NT2/D1 (cell line): ENCODE measurements around the gene SMARCB1.

Experiments
- DNase-seq: peaks from one replicate; pipeline ENCODE4 v3.0.0-alpha.2; 2011; ENCODE audit warnings: low read depth, low spot score
- H3K27me3 ChIP-seq: 2 replicates; pipeline ENCODE4 v1.6.0; 2011; ENCODE audit warnings: mild to moderate bottlenecking; ENCODE audit not compliant: insufficient read length, insufficient read depth
- H3K36me3 ChIP-seq: 2 replicates; pipeline ENCODE4 v1.6.1; 2011; ENCODE audit warnings: mild to moderate bottlenecking, low read length, mixed read lengths; ENCODE audit not compliant: insufficient read depth, insufficient read length
- H3K4me1 ChIP-seq: 2 replicates; pipeline ENCODE4 v1.5.1; 2011; ENCODE audit not compliant: insufficient read depth, insufficient read length
- H3K4me3 ChIP-seq: 2 replicates; pipeline ENCODE4 v1.5.1; 2011; ENCODE audit warnings: low read depth; ENCODE audit not compliant: insufficient read length
- H3K9ac ChIP-seq: 2 replicates; pipeline ENCODE4 v1.6.0; 2011; ENCODE audit warnings: low read depth; ENCODE audit not compliant: insufficient read length
- H3K9me3 ChIP-seq: 2 replicates; pipeline ENCODE4 v1.5.1; 2011; ENCODE audit warnings: mild to moderate bottlenecking, low read length; ENCODE audit not compliant: insufficient read depth
- SUZ12 ChIP-seq: IDR thresholded peaks from 2 replicates; pipeline ENCODE4 v1.6.1; 2011; ENCODE audit not compliant: insufficient read length, insufficient read depth; ENCODE audit errors: extremely low read depth
- YY1 ChIP-seq: IDR thresholded peaks from 2 replicates; pipeline ENCODE4 v1.6.1; 2011; ENCODE audit not compliant: insufficient read length, insufficient read depth
- ZNF274 ChIP-seq: IDR thresholded peaks from 2 replicates; pipeline ENCODE4 v1.6.1; 2011; ENCODE audit warnings: mild to moderate bottlenecking, low read depth, low read length

SMARCB1 gene

DNA sequence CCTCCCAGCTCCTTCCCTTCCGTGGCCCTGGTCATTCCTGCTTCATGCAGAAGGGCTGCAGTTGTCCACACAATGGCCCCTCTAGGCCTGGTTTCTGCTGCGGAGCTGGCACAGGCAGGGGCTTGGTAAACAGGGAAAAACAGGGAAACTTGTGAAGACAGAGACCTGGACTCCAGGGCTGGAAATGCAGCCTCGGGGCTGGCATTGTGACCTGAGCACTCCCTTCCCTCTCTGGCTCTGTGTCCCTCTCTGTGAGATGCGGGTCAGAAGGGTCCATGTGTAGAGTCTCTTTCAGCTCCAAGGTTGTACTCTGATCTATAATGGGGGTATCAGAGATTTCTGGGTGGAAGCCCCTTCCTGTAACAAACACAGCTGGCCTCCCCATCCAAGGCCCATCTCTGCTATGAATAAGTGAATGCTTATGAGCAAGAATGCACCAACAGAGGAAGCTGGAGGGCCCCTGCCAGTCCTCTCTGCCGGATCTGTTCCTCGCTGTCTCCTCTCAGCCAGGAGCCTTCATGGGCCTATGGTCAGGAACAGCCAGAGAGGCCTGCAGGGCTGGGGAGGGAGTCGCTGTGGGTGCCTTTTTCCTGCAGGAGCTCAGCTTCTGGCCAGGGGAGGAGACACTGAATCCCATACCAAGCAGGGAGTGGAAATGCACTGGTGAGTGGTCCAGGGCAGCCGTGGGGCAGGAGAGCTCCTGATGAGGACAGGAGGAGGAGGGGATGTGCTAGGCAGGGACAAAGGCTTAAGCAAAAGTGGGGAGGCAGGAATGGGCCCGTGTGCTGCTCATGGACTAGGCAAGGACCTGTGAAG, 58.7 kb downstream of the SMARCB1 start:
- Histone ChIP-seq H3K9me3 (no peaks in the 10 kb centered on the region), H3K4me3 (no peak overlapping the region), H3K36me3 (no peaks in the 10 kb centered on the region), H3K4me1 (peaks cover 21% of the 10 kb centered on the region), H3K9ac (no peak overlapping the region), H3K27me3 (peaks cover 30% of the 10 kb centered on the region)
- DNase-seq, result no peak
- TF ChIP-seq ZNF274 (no peak), YY1 (no peak), SUZ12 (no peak)

- H3K4me3 ChIP-seq, result no peak overlapping the region
- no peak for DNase-seq
- no peaks in the 10 kb centered on the region for H3K36me3 ChIP-seq
- TF ChIP-seq SUZ12, result no peak
- no peak for TF ChIP-seq ZNF274
- TF ChIP-seq YY1, result no peak
- H3K9ac ChIP-seq, result no peak overlapping the region
- H3K9me3 ChIP-seq, result no peaks in the 10 kb centered on the region
- H3K4me1 ChIP-seq, result peaks cover 21% of the 10 kb centered on the region
- H3K27me3 ChIP-seq, result peaks cover 30% of the 10 kb centered on the region
These were observed 59.3 kb downstream of the SMARCB1 start for GRCh38 chr22:23846081-23846469.

DNA sequence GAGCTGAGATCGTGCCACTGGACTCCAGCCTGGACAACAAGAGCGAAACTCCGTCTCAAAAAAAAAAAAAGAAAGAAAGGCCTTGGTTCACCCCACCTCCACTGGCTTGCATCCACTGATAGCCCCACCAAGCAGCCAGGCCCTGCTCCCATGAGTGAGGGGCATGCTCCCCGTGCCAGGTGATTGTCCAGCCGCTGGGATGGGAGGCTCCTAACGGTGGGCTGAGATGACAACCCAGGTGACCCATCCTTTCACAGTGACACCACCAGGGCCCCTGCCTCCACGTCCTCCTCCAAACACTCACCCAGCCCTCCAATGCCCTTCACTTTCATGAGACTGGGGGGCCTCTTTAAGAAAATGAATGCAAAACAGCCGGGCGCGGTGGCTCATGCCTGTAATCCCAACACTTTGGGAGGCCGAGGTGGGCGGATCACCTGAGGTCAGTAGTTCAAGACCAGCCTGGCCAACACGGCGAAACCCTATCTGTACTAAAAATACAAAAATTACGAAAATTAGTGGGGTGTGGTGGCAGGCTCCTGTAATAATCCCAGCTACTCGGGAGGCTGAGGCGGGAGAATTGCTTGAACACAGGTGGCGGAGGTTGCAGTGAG, 60.6 kb downstream of the SMARCB1 start:
- H3K9ac ChIP-seq, result no peak overlapping the region
- H3K9me3 ChIP-seq, result no peaks in the 10 kb centered on the region
- TF ChIP-seq YY1 (no peak), ZNF274 (no peak), SUZ12 (no peak)
- no peaks in the 10 kb centered on the region for H3K36me3 ChIP-seq
- peaks cover 20% of the 10 kb centered on the region for H3K27me3 ChIP-seq
- peaks cover 18% of the 10 kb centered on the region for H3K4me1 ChIP-seq
- no peak overlapping the region for H3K4me3 ChIP-seq
- DNase-seq, result no peak

GRCh38 chr22:23847991-23848864, 61.5 kb downstream of the SMARCB1 start:
- no peak overlapping the region for H3K4me3 ChIP-seq
- no peaks in the 10 kb centered on the region for H3K9me3 ChIP-seq
- H3K27me3 ChIP-seq, result peaks cover 15% of the 10 kb centered on the region
- TF ChIP-seq SUZ12, result no peak
- no peak for TF ChIP-seq YY1
- no peak for TF ChIP-seq ZNF274
- no peak overlapping the region for H3K9ac ChIP-seq
- H3K36me3 ChIP-seq, result no peaks in the 10 kb centered on the region
- peaks cover 15% of the 10 kb centered on the region for H3K4me1 ChIP-seq
- DNase-seq, result no peak

DNA sequence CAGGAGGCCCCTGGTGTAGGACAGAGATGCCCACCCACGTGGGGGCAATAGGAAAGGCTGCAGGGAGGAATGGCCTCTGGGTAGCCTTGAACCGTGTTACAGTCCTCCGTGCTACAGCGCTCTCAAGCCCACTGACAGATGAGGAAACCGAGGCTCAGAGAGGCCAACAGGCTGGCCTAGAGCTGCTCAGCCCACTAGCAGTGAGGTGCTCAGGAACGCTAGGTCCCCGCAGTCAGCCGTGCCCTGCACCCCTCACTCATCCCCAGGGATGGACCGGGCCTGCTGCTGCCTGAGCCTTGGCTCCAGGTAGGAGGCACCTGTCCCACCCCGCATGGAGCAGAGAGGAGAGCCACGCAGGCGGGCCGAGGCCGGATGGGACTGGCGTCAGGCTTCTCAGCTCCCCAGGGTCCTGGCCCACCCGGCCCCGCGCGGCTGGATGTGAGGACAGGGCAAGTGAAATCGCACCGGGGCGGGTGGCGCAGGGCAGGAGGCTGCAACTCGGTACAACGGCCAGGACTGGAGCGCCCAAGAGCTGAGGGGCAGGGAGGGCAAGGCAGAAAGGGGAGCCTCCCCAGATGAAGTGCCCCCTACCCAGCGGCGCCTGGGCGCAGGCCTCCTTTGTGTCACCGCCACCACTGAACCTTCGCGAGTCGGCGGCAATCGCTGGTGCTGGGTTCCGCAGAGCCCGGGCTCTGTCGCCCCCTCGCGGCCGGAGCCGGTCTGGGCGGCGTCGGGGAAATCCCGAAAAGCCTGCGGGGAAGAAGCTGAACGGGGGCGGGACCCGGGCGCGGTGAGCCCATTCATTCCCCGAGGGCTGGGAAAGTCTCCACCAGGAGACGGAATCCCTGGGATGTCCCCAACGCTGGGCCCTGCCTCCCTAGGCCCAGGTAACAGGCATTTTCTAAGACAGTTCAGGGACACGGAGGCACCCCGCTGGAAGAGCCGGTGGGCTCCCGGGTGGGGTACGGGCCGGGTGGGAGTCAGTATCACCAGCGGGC, 62.5 kb downstream of the SMARCB1 start:
- H3K4me1 ChIP-seq, result peaks cover 15% of the 10 kb centered on the region

DNA sequence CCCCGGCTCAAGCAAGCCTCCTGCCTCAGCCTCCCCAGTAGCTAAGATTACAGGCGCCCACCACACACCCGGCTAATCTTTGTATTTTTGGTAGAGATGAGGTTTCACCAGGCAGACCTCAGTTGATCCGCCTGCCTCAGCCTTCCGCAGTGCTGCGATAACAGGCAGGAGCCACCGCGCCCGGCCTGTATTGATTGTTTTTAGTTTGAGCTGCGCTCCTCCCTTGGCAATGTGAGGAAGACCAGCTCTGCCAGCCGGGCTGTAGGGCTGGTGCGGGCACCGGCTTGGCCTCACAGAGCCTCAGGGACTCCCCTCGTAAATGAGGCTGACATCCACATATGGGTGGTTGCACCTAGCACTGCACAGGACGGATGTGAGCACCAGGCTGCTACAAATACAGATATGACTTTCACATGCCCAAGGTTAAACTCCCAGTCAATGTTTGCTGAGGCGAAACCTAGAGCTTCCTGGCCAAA, 63.4 kb downstream of the SMARCB1 start:
- Histone ChIP-seq H3K4me1 (peaks cover 15% of the 10 kb centered on the region), H3K36me3 (no peaks in the 10 kb centered on the region), H3K27me3 (peaks cover 15% of the 10 kb centered on the region), H3K4me3 (no peak overlapping the region), H3K9ac (no peak overlapping the region), H3K9me3 (no peaks in the 10 kb centered on the region)
- TF ChIP-seq ZNF274 (no peak), YY1 (no peak), SUZ12 (no peak)
- DNase-seq, result no peak

More for the DNA sequence above, 62.5 kb downstream of the SMARCB1 start:
- Histone ChIP-seq H3K36me3 (no peaks in the 10 kb centered on the region), H3K9me3 (no peaks in the 10 kb centered on the region), H3K9ac (peak overlapping the region; percentile 44), H3K27me3 (peaks cover 15% of the 10 kb centered on the region), H3K4me3 (no peak overlapping the region)
- no peak for TF ChIP-seq ZNF274
- no peak for TF ChIP-seq SUZ12
- TF ChIP-seq YY1, result no peak
- DNase-seq, result no peak
